Motor neuron (in vitro differentiated cells): ENCODE results near the gene HEXIM1. TPM values are rescaled to one million over a fixed set of nuclear protein-coding genes. Genes with fewer than 3 reads are reported as not detected.
"Not testable (repeated sequence)": the region's sequence is repeated elsewhere in the genome, so short reads cannot be mapped to it uniquely, and the experiment has no call there.

Source experiments
- ATAC-seq, 8 experiments: fragments of 200-7000 bp; cut with Tn5 transposase; replicated peaks in 6 of 8; 2 replicates each; pipeline ENCODE4 v1.8.0; 2021; ENCODE audit warnings: mild to moderate bottlenecking in 8 of 8, moderate library complexity in 8 of 8
- H3K27ac ChIP-seq, 2 donors: fragments of 250-450 bp; sonication (Bioruptor Pico); 2 replicates each; pipeline ENCODE4 v1.9.0; 2021; ENCODE audit warnings: antibody characterized with exemption in 2 of 2, mild to moderate bottlenecking in 2 of 2, moderate library complexity in 1 of 2
- H3K4me1 ChIP-seq, 2 donors: fragments of 250-450 bp; sonication (Bioruptor Pico); replicated peaks in 1 of 2; 2 replicates each; pipeline ENCODE4 v1.6.1; 2021; ENCODE audit warnings: antibody characterized with exemption in 2 of 2, mild to moderate bottlenecking in 2 of 2, moderate library complexity in 1 of 2
- H3K4me3 ChIP-seq, 5 donors: fragments of 250-450 bp; sonication (Bioruptor Pico); 2 replicates each; pipeline ENCODE4 v1.9.0; 2021; ENCODE audit warnings: antibody characterized with exemption in 5 of 5, mild to moderate bottlenecking in 5 of 5, moderate library complexity in 4 of 5
- WGBS, 10 experiments: fragments of 450-650 bp; shearing (Covaris generic); methylation state at CpG; one replicate each; pipeline ENCODE4 v1.0.0; 2022; 5-methylcytosine and 5-hydroxymethylcytosine counted together
- in situ Hi-C, 9 experiments: fragments of 400-800 bp; cut with MboI; loops; one replicate each; pipeline ENCODE4 v1.15.0; 2021; ENCODE audit warnings: low sequenced_read_pairs in 9 of 9, low pct_unique_long_range_greater_than_20kb in 2 of 9; ENCODE audit not compliant: unreplicated experiment in 9 of 9
- total RNA-seq, 8 experiments: library from RNA; unstranded; fragments of 300-600 nt; gene quantifications; 2 replicates each; pipeline versions ENCODE4 v1.2.3 to v1.2.4, GENCODE V29; 2022

The HEXIM1 gene
- total RNA-seq, 8 experiments from 2014 or later, result 10.6 to 49.8 (median 23.0) TPM

DNA sequence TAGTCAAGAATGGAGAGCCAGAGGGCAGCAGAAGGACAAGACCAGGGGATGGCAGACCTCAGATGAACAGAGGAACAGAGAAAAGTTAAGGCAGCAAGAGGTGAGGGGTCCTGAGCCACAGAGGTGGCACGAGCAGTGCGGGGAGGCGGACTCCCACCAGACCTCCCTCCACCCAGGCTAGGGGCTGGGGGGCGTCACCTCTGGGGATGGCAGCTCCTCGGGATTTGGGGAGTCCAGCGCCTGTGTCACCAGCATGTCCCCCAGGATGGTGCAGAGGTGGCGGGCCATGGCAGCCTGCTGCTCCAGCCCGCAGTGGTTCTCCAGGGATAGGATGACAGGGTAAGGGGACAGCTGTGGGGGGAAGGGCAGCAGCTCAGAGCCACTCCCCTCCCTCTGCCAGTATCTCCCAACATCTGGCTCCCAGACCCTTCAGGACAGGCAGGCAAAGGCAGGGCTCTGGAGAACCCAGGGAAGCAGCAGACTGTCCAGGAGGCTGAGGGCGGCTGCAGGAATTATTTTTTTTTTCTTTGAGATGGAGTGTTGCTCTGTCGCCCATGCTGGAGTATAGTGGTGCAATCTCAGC is 31.8 kb upstream of the HEXIM1 start:
- peak in 2 of 8 experiments; percentile 40 to 60 for ATAC-seq
- WGBS, 10 experiments, result 100% methylated on average over 1 of the region's 10 CpGs; no CpG with 5 or more reads in 8 of the 10 experiments
- Histone ChIP-seq H3K4me3 (no peak overlapping the region), H3K27ac (no peak overlapping the region), H3K4me1 (no peaks in the 10 kb centered on the region)
- in situ Hi-C loops, result no loop called here

DNA sequence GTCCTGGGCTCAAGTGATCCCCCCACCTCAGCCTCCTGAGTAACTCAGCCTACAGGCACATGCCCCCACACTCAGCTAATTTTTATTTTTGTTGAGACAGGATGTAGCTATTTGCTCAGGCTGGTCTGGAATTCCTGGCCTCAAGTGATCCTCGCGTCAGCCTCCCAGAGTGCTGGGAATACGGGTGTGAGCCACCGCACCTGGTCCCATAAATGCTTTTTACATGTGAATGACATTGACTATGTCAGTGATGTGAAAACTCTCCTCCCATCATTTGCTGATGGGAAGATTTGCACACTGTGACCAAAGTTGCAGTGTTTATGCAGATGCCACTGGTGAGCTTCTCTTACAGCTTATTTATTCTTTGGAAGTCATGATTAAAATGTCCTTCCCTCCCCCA is 30.9 kb upstream of the HEXIM1 start:
- in situ Hi-C loops, result no loop called here
- no peaks in the 10 kb centered on the region for H3K4me1 ChIP-seq
- H3K4me3 ChIP-seq, result no peak overlapping the region

DNA sequence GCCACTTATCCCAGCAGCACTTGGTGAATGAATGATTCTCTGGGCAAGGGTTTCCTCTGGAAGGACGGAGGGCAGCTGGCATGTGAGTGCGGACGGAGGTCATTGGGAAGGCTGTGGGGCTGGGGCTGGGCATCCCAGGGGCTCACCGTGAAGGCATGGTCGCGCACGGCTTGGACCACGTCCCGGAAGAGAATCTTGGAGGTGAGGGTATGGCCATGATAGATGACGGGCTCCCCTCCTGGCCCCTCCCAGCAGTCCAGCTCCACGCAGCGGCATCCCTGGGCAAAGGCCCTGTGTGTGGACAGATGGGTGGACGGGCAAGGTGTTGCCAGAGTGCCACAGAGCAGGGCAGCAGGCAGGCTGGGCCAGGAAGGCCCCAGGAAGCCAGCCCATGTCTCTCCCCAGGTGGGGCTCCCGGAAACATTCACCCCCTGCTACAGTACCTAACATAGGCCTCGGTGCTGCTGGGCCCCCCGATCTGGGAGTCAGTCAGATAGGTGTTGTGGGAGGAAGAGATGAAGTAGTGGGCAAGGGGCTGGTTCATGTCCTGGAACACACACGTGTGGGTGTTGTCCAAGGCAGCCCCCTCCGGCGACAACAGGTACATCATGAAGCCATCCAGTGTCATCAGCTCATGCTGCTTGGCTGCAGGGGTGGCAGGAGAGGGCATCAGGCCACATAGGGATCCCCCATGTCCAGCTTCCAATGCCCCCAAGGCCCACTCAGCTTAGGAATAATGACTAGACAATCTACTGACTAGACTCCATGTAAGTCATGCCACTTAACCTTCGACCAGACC is 30.2 kb upstream of the HEXIM1 start:
- ATAC-seq, result no peak
- in situ Hi-C loops, result no loop called here
- H3K4me1 ChIP-seq, result no peaks in the 10 kb centered on the region
- no peak overlapping the region for H3K27ac ChIP-seq
- 20 to 100% (median 92%) methylated on average over 1 to 6 of the region's 20 CpGs; no CpG with 5 or more reads in 4 of the 10 experiments for WGBS, 10 experiments
- H3K4me3 ChIP-seq, result no peak overlapping the region

More for the DNA sequence above, 30.9 kb upstream of the HEXIM1 start:
- WGBS, 10 experiments, result 70 to 100% (median 84%) methylated on average over 1 to 4 of the region's 4 CpGs; no CpG with 5 or more reads in 3 of the 10 experiments
- peak in 3 of 8 experiments; percentile 31 to 59 (median 56) for ATAC-seq
- no peak overlapping the region for H3K27ac ChIP-seq

DNA sequence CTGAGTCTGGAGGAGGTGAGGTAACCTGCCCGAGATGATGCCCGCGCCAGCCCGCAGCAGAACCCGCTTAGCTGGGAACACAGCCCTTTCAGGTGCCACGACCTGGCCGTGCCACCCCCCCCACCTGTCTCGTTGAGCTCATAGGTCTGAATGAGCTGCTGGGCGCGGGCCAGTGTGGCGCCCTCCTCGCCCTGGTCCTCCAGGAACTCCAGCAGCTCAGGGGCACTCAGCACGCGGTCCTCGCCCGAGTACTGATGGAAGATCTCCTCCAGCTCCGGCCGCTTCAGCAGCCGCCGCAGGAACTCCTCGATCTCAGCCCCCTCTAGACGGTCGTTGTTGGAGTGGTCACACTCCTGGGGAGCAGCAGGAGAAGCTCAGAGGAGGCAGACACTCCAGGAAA is 29.6 kb upstream of the HEXIM1 start:
- ATAC-seq, result no peak
- 85 to 100% (median 95%) methylated on average over 1 to 4 of the region's 23 CpGs; no CpG with 5 or more reads in 6 of the 10 experiments for WGBS, 10 experiments

DNA sequence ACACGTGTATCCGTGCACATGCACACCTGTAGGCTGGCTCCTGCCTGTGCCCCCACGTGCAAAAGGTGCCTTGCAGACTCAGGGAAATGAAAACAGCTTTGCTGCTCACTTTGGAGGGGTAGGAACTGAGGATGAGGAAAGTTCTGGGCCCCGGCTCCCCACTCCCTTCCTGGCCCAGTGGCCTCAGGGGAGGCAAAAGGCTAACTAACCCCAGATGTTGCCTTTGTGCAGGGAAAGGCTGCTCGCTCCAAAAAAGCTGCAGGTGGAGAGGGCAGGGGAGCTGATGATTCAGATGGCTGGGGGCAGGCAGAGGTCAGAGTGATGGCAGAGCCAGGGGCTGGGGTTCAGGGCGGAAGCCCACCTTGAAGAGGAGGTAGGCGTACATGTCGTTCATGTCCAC is 28.3 kb upstream of the HEXIM1 start:
- in situ Hi-C loops, result no loop called here
- no peak overlapping the region for H3K27ac ChIP-seq
- peaks cover 0 to 6% of the 10 kb centered on the region in 2 donors for H3K4me1 ChIP-seq
- ATAC-seq, result no peak
- WGBS, 10 experiments, result 83 to 100% (median 85%) methylated on average over 1 to 5 of the region's 8 CpGs; no CpG with 5 or more reads in 5 of the 10 experiments
- no peak overlapping the region for H3K4me3 ChIP-seq

More for the DNA sequence above, 29.6 kb upstream of the HEXIM1 start:
- in situ Hi-C loops, result no loop called here
- Histone ChIP-seq H3K27ac (no peak overlapping the region), H3K4me3 (no peak overlapping the region), H3K4me1 (no peaks in the 10 kb centered on the region)

DNA sequence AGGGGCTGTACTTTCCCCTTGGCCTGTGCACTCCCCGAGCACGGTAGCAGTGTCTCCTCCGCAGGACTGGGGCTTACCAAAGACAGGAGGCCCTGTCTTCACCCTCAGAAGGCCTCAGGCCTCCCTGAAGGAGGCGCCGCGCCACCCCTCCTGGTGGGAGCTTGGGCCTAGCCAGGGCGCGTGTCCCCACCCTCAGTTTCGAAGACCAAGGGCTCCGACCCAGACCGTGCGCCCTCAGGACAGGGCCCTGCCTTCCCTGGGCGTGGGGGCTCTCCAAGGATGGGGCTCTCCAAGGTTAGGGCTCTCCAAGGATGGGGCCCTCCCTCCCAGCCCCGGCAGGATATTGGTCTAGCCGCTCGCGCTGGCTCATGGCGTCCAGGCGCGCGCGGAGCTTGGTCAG is 27.7 kb upstream of the HEXIM1 start:
- Histone ChIP-seq H3K4me1 (peaks cover 0 to 6% of the 10 kb centered on the region in 2 donors), H3K27ac (no peak overlapping the region), H3K4me3 (no peak overlapping the region)
- in situ Hi-C loops, result no loop called here
- no peak for ATAC-seq
- 80 to 100% methylated on average over 1 to 4 of the region's 22 CpGs; no CpG with 5 or more reads in 8 of the 10 experiments for WGBS, 10 experiments

DNA sequence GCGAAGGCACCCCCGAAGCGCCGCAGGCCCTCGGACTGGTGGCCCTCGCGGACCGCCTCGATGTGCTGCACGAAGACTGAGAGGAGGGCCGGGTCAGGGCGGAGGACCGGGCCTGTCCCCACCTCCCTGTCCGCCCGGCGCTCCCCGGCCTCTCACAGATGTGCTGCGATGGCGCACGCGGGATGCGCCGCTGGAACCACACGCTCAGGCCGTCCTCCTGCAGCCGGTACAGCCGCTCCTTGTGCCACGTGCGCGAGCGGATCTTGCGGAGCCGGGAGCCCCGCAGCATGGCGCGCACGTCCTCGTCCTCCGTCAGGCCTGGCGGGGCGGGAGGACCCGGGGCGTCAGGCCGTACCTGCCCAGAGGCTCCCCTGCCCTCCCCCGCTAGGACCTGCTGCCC is 27.2 kb upstream of the HEXIM1 start:
- in situ Hi-C loops, result no loop called here
- no CpG with 5 or more reads among the region's 45 CpGs for WGBS, 10 experiments
- Histone ChIP-seq H3K4me3 (no peak overlapping the region), H3K4me1 (peaks cover 0 to 6% of the 10 kb centered on the region in 2 donors), H3K27ac (no peak overlapping the region)
- peak in 1 of 8 experiments; percentile 5 for ATAC-seq

DNA sequence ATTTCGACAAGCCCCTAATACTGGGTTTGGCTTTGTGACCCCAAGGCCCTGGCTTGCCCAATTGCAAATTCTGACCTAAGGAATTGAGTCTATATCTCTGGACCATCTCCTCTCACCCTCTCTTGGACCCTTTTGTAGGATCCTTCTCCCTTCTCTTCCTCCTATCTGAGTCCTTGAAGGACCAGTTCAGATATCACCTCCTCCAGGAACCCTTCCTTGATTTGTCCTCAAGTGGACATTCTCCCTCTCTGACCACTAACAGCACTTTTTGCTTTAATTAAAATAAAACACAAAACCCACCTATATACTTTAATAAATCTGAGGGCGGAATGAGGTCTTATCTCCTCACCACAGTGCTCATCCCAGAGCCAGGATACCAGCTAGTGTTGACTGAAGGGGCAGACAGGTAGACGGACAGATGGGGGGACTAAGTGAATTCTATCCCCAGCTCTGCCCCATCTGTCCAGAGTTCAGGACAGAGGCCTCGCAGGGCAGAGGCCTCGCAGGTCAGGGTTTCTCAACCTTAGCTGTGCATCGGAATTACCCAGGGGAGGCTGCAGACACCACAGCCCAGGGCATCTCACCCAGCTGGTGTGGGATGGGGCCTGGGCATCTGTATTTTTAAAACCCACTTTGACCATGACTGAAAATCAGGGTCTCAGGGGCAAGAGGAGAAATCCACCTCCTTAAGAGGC is 25.1 kb upstream of the HEXIM1 start:
- no peak overlapping the region for H3K4me3 ChIP-seq
- no peak overlapping the region for H3K27ac ChIP-seq
- 80 to 100% (median 100%) methylated on average over 1 to 3 of the region's 6 CpGs; no CpG with 5 or more reads in 1 of the 10 experiments for WGBS, 10 experiments
- in situ Hi-C loops, result no loop called here
- ATAC-seq, result no peak
- peaks cover 0 to 6% of the 10 kb centered on the region in 2 donors for H3K4me1 ChIP-seq

DNA sequence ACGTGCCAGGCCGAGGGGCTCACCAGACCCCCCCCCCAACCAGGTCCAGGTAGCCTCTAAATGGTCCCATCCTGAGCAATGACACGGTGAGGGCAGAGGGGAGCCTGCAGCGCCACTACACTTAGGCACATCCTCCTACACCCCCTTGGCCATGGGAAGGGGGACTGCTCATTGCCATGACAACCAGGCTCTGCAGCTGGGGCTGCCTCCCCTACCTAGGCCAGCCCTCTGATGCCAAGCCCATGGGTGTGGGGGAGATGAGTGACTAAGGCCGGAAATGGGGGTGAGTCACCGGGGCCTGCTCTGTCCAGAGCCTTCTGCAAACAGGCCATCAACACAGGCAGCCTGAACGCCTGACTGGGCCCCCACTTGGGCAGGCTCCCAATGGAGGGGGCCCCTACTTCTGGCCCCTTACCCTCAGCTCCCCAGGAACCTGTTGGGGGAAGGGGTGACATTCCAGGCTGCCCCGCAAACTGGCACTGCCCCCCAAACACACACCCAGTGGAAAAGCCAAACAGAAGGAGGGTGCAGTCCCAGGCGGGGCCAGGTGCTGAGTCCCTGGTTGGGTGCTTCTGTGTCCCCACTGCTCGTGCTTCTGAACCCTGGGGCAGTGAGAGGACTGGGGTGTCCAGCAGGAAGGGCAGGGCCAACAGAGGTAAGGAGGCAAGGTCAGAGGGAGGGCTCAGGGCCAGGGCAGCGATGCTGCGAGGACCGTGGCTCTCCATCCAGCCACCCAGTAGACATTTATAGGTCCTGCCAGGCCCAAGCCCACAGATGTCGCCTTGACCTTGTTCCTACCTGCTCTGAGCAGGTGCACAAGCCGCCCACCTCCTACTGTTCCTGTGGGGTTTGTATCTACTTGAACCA is 24.1 kb upstream of the HEXIM1 start:
- no peak overlapping the region for H3K4me3 ChIP-seq
- peaks cover under 1 to 6% of the 10 kb centered on the region in 2 donors for H3K4me1 ChIP-seq
- 63 to 96% (median 76%) methylated on average over 2 to 5 of the region's 15 CpGs; no CpG with 5 or more reads in 7 of the 10 experiments for WGBS, 10 experiments
- in situ Hi-C loops, result no loop called here
- H3K27ac ChIP-seq, result no peak overlapping the region
- peak; percentile 67 to 92 (median 84) for ATAC-seq

DNA sequence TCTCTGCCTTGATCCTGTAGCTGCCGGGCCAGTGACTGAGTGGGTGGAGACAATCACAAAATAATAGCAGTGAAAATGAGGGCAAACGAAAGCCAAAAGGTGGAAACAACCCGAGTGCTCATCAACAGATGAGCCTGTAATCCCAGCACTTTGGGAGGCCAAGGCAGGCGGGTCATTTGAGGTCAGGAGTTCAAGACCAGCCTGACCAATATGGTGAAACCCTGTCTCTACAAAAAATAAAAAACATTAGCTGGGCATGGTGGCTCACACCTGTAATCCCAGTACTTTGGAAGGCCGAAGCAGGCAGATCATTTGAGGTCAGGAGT is 23.5 kb upstream of the HEXIM1 start:
- H3K4me1 ChIP-seq, in situ Hi-C loops, H3K27ac ChIP-seq, ATAC-seq, H3K4me3 ChIP-seq: not testable (repeated sequence)
- 42 to 100% (median 67%) methylated on average over 1 to 5 of the region's 5 CpGs; no CpG with 5 or more reads in 1 of the 10 experiments for WGBS, 10 experiments

DNA sequence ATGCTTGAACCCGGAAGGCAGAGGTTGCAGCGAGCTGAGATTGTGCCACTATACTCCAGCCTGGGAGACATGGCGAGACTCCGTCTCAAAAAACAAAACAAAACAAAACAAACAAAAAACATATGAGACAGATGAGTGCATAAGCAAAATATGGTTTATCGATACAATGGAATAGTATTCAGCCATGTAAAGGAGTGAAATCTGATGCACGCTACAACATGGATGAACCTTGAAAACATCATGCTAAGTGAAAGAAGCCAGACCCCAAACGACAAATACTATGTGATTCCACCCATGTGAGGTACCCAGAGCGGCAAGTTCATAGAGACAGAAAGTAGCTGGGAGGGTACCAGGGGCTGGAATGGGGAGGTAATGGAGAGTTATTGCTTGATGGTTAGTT is 22.8 kb upstream of the HEXIM1 start:
- in situ Hi-C loops, result no loop called here
- Histone ChIP-seq H3K4me1 (peaks cover 6% of the 10 kb centered on the region in 2 donors), H3K4me3 (no peak overlapping the region), H3K27ac (no peak overlapping the region)
- WGBS, 10 experiments, result 88 to 100% (median 97%) methylated on average over 2 to 8 of the region's 8 CpGs
- no peak for ATAC-seq

DNA sequence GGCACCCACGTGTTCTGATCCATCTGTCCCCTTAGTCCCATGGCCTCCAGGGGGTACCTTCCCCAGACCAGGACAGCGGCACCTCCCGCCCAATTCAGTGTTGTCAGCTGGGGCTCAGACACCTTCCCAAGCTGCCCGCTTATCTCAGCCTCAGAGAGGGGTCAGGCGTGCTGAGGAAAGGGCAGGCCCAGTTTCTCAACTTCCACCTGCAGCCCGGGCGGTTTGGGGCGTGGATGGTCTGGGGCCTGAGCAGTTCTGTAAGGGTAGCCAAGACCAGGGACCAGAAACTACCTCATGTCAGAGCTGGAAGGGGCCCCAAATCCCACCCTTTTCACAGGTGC is 21.1 kb upstream of the HEXIM1 start:
- H3K4me1 ChIP-seq, result peaks cover 6% of the 10 kb centered on the region in 2 donors
- no peak for ATAC-seq
- in situ Hi-C loops, result no loop called here
- no peak overlapping the region for H3K4me3 ChIP-seq
- H3K27ac ChIP-seq, result no peak overlapping the region
- 67% methylated on average over 3 of the region's 8 CpGs; no CpG with 5 or more reads in 9 of the 10 experiments for WGBS, 10 experiments
